Stimulated activated CD4-positive, alpha-beta T cell treated with anti-CD3 and anti-CD28 coated beads, Interleukin-15, amount 100 ng/mL, for 48 hours (primary cell): ENCODE measurements around the gene CWC22.

Experiments
- DNase-seq, 2 donors: peaks; one replicate each; pipeline ENCODE4 v3.0.0-alpha.2; 2020; ENCODE audit warnings: low read depth in 2 of 2

Gene CWC22

GRCh38 chr2:179898873-179899272 lies 108.2 kb downstream of the CWC22 start:
- DNase-seq: peak in 1 of 2 donors; percentile 0
